GM10266 (cell line): ENCODE measurements around the gene ADTRP.

Source experiments
- DNase-seq: peaks from one replicate; pipeline ENCODE4 v3.0.0; 2012; ENCODE audit errors: extremely low spot score
- CTCF ChIP-seq: IDR thresholded peaks from 2 replicates; pipeline ENCODE4 v1.5.1; 2012; ENCODE audit warnings: mild to moderate bottlenecking, low read depth; ENCODE audit not compliant: control insufficient read depth, insufficient read depth; ENCODE audit errors: missing control alignments

ADTRP gene

DNA sequence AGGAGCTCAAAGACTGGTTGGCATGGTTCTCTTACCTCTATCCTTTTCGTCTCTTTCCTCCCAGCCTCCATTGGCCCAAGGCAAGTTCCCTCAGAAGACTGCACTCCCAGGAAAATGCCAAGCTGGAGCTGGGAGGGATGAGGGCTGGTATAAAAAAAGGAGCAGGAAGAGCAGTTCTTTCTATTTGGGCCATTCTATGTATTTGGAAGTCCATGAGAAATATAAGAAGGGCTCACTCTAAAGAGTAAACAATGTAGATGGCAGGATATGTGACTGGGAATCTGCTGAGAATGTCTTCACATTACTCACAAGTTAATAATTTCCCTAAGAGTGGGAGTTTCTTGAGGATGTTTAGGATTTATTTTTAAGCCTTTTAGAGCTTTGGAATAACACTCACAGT, 36.6 kb upstream of the ADTRP start:
- no peak for DNase-seq

GRCh38 chr6:11814819-11815218, 36.2 kb upstream of the ADTRP start:
- TF ChIP-seq CTCF: no peak
- DNase-seq: no peak

More for the DNA sequence above, 36.6 kb upstream of the ADTRP start:
- TF ChIP-seq CTCF: no peak

DNA sequence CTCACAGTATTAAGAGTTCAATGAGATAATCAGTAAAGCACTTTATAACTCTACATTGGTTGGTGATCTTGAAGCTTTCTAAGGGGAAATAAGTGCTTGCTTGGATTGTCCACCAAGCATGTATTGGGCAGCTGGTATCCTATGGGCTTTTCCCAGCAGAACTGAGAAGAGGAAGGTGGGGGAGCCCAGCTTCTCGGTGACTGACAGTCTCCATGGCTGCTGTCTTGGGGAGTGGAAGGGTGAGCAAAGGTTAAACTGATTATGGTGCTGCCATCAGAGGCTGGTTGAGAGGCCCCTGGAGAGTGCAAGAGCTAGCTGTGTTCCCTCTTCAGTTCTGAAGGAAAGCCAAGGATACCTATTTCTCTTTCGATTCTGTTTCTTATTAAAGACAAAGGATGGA, 35.5 kb upstream of the ADTRP start:
- no peak for TF ChIP-seq CTCF
- no peak for DNase-seq

GRCh38 chr6:11813606-11814005, 35.0 kb upstream of the ADTRP start:
- DNase-seq: no peak
- TF ChIP-seq CTCF: no peak

- TF ChIP-seq CTCF: no peak
- DNase-seq: no peak
Observed at GRCh38 chr6:11812951-11813350, 34.3 kb upstream of the ADTRP start.

GRCh38 chr6:11812439-11812838, 33.8 kb upstream of the ADTRP start:
- TF ChIP-seq CTCF: no peak
- peak; percentile 15 for DNase-seq

GRCh38 chr6:11811644-11812264, 33.2 kb upstream of the ADTRP start:
- TF ChIP-seq CTCF: no peak
- no peak for DNase-seq
